Hippocampal formation (tissue), 2 donors: ENCODE measurements around the gene PPP1R12A.

Source experiments
- DNase-seq, 2 donors: peaks; one replicate each; lab custom pipeline; 2025; lab: John Stamatoyannopoulos, UW

The PPP1R12A gene

GRCh38 chr12:79769189-79769859 lies 165.6 kb downstream of the PPP1R12A start:
- DNase-seq = no peak

- no peak for DNase-seq
Observed at GRCh38 chr12:79766705-79767464, 168.0 kb downstream of the PPP1R12A start.

GRCh38 chr12:79765157-79765556 lies 169.7 kb downstream of the PPP1R12A start:
- no peak for DNase-seq

- DNase-seq = no peak
Observed at GRCh38 chr12:79764641-79765040, 170.3 kb downstream of the PPP1R12A start.

- no peak for DNase-seq
Observed at GRCh38 chr12:79763766-79764452, 171.0 kb downstream of the PPP1R12A start.

- DNase-seq = no peak
Observed at GRCh38 chr12:79761341-79761740, 173.6 kb downstream of the PPP1R12A start.

GRCh38 chr12:79747274-79747673 lies 187.6 kb downstream of the PPP1R12A start:
- no peak for DNase-seq

GRCh38 chr12:79737875-79738718 lies 196.8 kb downstream of the PPP1R12A start:
- no peak for DNase-seq

GRCh38 chr12:79732638-79733037 lies 202.3 kb downstream of the PPP1R12A start:
- DNase-seq = no peak

- no peak for DNase-seq
Observed at GRCh38 chr12:79725987-79726386, 208.9 kb downstream of the PPP1R12A start.
